GM21360 (cell line): ENCODE data around the gene FSD1.
A peak's percentile ranks its signal among the peaks of the same experiment; 100 is the strongest.
"Not testable (repeated sequence)": the region's sequence is repeated elsewhere in the genome, so short reads cannot be mapped to it uniquely, and the experiment has no call there.

Experiments
- ATAC-seq: cut with Tn5 transposase; IDR thresholded peaks from one replicate; pipeline ENCODE4 v1.9.1; 2021; ENCODE audit warnings: mild to moderate bottlenecking, moderate library complexity; ENCODE audit not compliant: unreplicated experiment

FSD1 gene

GRCh38 chr19:4313847-4314490 is 9.6 kb downstream of the FSD1 start:
- no peak for ATAC-seq

- ATAC-seq: no peak
Observed at GRCh38 chr19:4316956-4317355, 12.6 kb downstream of the FSD1 start.

- ATAC-seq: no peak
Observed at GRCh38 chr19:4318460-4318859, 14.1 kb downstream of the FSD1 start.

GRCh38 chr19:4319067-4319718 is 14.8 kb downstream of the FSD1 start:
- no peak for ATAC-seq

GRCh38 chr19:4320419-4320818 is 16.0 kb downstream of the FSD1 start:
- no peak for ATAC-seq

- ATAC-seq: no peak
Observed at GRCh38 chr19:4322942-4323665, 18.7 kb downstream of the FSD1 start.

GRCh38 chr19:4323692-4324091 is 19.3 kb downstream of the FSD1 start:
- ATAC-seq: no peak

- ATAC-seq: no peak
Observed at GRCh38 chr19:4324228-4324627, 19.8 kb downstream of the FSD1 start.

GRCh38 chr19:4326215-4326836 is 21.9 kb downstream of the FSD1 start:
- ATAC-seq: no peak

GRCh38 chr19:4326837-4327251 is 22.4 kb downstream of the FSD1 start:
- ATAC-seq: no peak

- ATAC-seq: no peak
Observed at GRCh38 chr19:4327252-4327876, 23.0 kb downstream of the FSD1 start.

- ATAC-seq: no peak
Observed at GRCh38 chr19:4327877-4328242, 23.5 kb downstream of the FSD1 start.

GRCh38 chr19:4328243-4328990 is 24.0 kb downstream of the FSD1 start:
- peak; percentile 66 for ATAC-seq

GRCh38 chr19:4328991-4329681 is 24.7 kb downstream of the FSD1 start:
- not testable (repeated sequence) for ATAC-seq

- no peak for ATAC-seq
Observed at GRCh38 chr19:4329858-4330257, 25.5 kb downstream of the FSD1 start.

- ATAC-seq: no peak
Observed at GRCh38 chr19:4334929-4335570, 30.7 kb downstream of the FSD1 start.

GRCh38 chr19:4337906-4338440 is 33.6 kb downstream of the FSD1 start:
- ATAC-seq: no peak

- no peak for ATAC-seq
Observed at GRCh38 chr19:4338441-4339355, 34.3 kb downstream of the FSD1 start, which contains the start of gene STAP2. Gene STAP2 (minus strand): TSS chr19:4338827. CDS start chr19:4338753, 74 bp downstream.
